Measurements from ENCODE around the gene PIK3C3.

PIK3C3 gene

GRCh38 chr18:41973983-41974382 is 18.9 kb downstream of the PIK3C3 start:
- TF ChIP-seq CTCF (IDR thresholded peaks at IDR 0.05; ENCODE audit: insufficient read depth, low read length, poor library complexity, severe bottlenecking): no peak
- no peak for TF ChIP-seq EZH2phosphoT487 (conservative IDR thresholded peaks at IDR 0.05; ENCODE audit: low read length)
- Histone ChIP-seq H3K27me3 (ENCODE audit: low read length) (no peaks in the 10 kb centered on the region), H3K27ac (ENCODE audit: low read depth, low read length) (no peak overlapping the region), H2AFZ (ENCODE audit: low read depth, low read length, severe bottlenecking) (no peak overlapping the region), H4K20me1 (ENCODE audit: low read depth, low read length) (peaks cover 3% of the 10 kb centered on the region; the same call in 1 of the 2 replicates), H3K36me3 (ENCODE audit: low read length) (peaks cover 18% of the 10 kb centered on the region; the same call in 1 of the 2 replicates), H3K9ac (ENCODE audit: low read length) (no peak overlapping the region), H3K9me2 (replicated peaks; ENCODE audit: insufficient read depth, low read length) (no peaks in the 10 kb centered on the region), H3K4me2 (ENCODE audit: low read depth, low read length, poor library complexity, severe bottlenecking) (no peak overlapping the region), H3K79me2 (ENCODE audit: insufficient read depth, low read length) (0 out of 2 replicates have a peak, but pooled peaks cover 7% of the 10 kb centered on the region), H3F3A (ENCODE audit: insufficient read depth) (no peaks in the 10 kb centered on the region), H3K9me3 (ENCODE audit: insufficient read depth, low read length) (no peaks in the 10 kb centered on the region), H3K4me3 (ENCODE audit: insufficient read depth, low read length, poor library complexity, severe bottlenecking) (no peak overlapping the region)

- H3K27me3 ChIP-seq (ENCODE audit: low read length): no peaks in the 10 kb centered on the region
- no peak overlapping the region for H3K9ac ChIP-seq (ENCODE audit: low read length)
- H3K27ac ChIP-seq (ENCODE audit: low read depth, low read length): no peak overlapping the region
- H3K4me3 ChIP-seq (ENCODE audit: insufficient read depth, low read length, poor library complexity, severe bottlenecking): no peak overlapping the region
- H3K9me2 ChIP-seq (replicated peaks; ENCODE audit: insufficient read depth, low read length): no peaks in the 10 kb centered on the region
- 0 out of 2 replicates have a peak, but pooled peaks cover 7% of the 10 kb centered on the region for H3K79me2 ChIP-seq (ENCODE audit: insufficient read depth, low read length)
- no peak overlapping the region for H2AFZ ChIP-seq (ENCODE audit: low read depth, low read length, severe bottlenecking)
- H3K9me3 ChIP-seq (ENCODE audit: insufficient read depth, low read length): no peaks in the 10 kb centered on the region
- no peak overlapping the region for H3K4me2 ChIP-seq (ENCODE audit: low read depth, low read length, poor library complexity, severe bottlenecking)
- peaks cover 12% of the 10 kb centered on the region; the same call in 1 of the 2 replicates for H3K36me3 ChIP-seq (ENCODE audit: low read length)
- H3F3A ChIP-seq (ENCODE audit: insufficient read depth): no peaks in the 10 kb centered on the region
- peaks cover 3% of the 10 kb centered on the region; the same call in 1 of the 2 replicates for H4K20me1 ChIP-seq (ENCODE audit: low read depth, low read length)
- TF ChIP-seq CTCF (IDR thresholded peaks at IDR 0.05; ENCODE audit: insufficient read depth, low read length, poor library complexity, severe bottlenecking) (no peak), EZH2phosphoT487 (conservative IDR thresholded peaks at IDR 0.05; ENCODE audit: low read length) (no peak)
These were observed 19.8 kb downstream of the PIK3C3 start for GRCh38 chr18:41974796-41975201.

GRCh38 chr18:41975284-41975683 is 20.2 kb downstream of the PIK3C3 start:
- Histone ChIP-seq H3K9me3 (ENCODE audit: insufficient read depth, low read length) (no peaks in the 10 kb centered on the region), H3K27ac (ENCODE audit: low read depth, low read length) (no peak overlapping the region), H3F3A (ENCODE audit: insufficient read depth) (no peaks in the 10 kb centered on the region), H3K27me3 (ENCODE audit: low read length) (no peaks in the 10 kb centered on the region), H3K79me2 (ENCODE audit: insufficient read depth, low read length) (0 out of 2 replicates have a peak, but pooled peaks cover 7% of the 10 kb centered on the region), H3K4me2 (ENCODE audit: low read depth, low read length, poor library complexity, severe bottlenecking) (no peak overlapping the region), H3K36me3 (ENCODE audit: low read length) (peaks cover 12% of the 10 kb centered on the region; the same call in 1 of the 2 replicates), H3K9ac (ENCODE audit: low read length) (no peak overlapping the region), H3K9me2 (replicated peaks; ENCODE audit: insufficient read depth, low read length) (no peaks in the 10 kb centered on the region), H3K4me3 (ENCODE audit: insufficient read depth, low read length, poor library complexity, severe bottlenecking) (no peak overlapping the region), H2AFZ (ENCODE audit: low read depth, low read length, severe bottlenecking) (no peak overlapping the region), H4K20me1 (ENCODE audit: low read depth, low read length) (peaks cover 3% of the 10 kb centered on the region; the same call in 1 of the 2 replicates)
- TF ChIP-seq CTCF (IDR thresholded peaks at IDR 0.05; ENCODE audit: insufficient read depth, low read length, poor library complexity, severe bottlenecking): no peak
- TF ChIP-seq EZH2phosphoT487 (conservative IDR thresholded peaks at IDR 0.05; ENCODE audit: low read length): no peak
